K562 (cell line): Measurements from ENCODE around the gene CAVIN1. TPM values are rescaled to one million over a fixed set of nuclear protein-coding genes. Genes with fewer than 3 reads are reported as not detected.

Experiments used
- GABPB1 ChIP-seq: sonication (generic); formaldehyde crosslinking; IDR thresholded peaks from 2 replicates; pipeline ENCODE4 v1.8.0; 2022; ENCODE audit warnings: mild to moderate bottlenecking, missing genetic modification reagents
- GATAD2A ChIP-seq: fragments of 450-650 bp; IDR thresholded peaks from 2 replicates; pipeline ENCODE4 v1.6.1; 2017
- GTF2F1 ChIP-seq: IDR thresholded peaks from 2 replicates; pipeline ENCODE4 v1.6.1; 2011; ENCODE audit warnings: low read depth, low read length, improper control_type of control experiment
- HDAC1 ChIP-seq, 2 experiments: fragments of 450-650 bp; IDR thresholded peaks; 2 replicates each; pipeline ENCODE4 v1.6.1; 2016 to 2017; ENCODE audit warnings: inconsistent platforms in 1 of 2, mild to moderate bottlenecking in 1 of 2, moderate library complexity in 1 of 2
- MGA ChIP-seq: fragments of 450-650 bp; IDR thresholded peaks from 2 replicates; pipeline ENCODE4 v1.6.1; 2016; ENCODE audit warnings: mild to moderate bottlenecking, moderate library complexity
- POLR2AphosphoS2 ChIP-seq: IDR thresholded peaks from 2 replicates; pipeline ENCODE4 v1.6.1; 2012; ENCODE audit warnings: low read length, improper control_type of control experiment
- SREBF2 ChIP-seq: sonication (generic); formaldehyde crosslinking; IDR thresholded peaks from 2 replicates; pipeline ENCODE4 v1.4.0; 2020; ENCODE audit warnings: mild to moderate bottlenecking, missing genetic modification reagents
- SRSF7 ChIP-seq: fragments of 200-400 bp; formaldehyde crosslinking; optimal IDR thresholded peaks from 2 replicates; pipeline ENCODE3; 2017; ENCODE audit warnings: mild to moderate bottlenecking, low read depth, low read length
- WHSC1 ChIP-seq: IDR thresholded peaks from one replicate; pipeline ENCODE4 v1.6.1; 2012; ENCODE audit warnings: low read length, control low read depth, inconsistent platforms
- ZBTB1 ChIP-seq: sonication (generic); formaldehyde crosslinking; IDR thresholded peaks from 2 replicates; pipeline ENCODE4 v1.8.1; 2023; ENCODE audit warnings: missing genetic modification reagents, low read depth, mild to moderate bottlenecking, borderline replicate concordance
- ZBTB7A ChIP-seq: IDR thresholded peaks from 2 replicates; pipeline ENCODE4 v1.6.1; 2011; ENCODE audit warnings: low read depth, mild to moderate bottlenecking, low read length, moderate library complexity, borderline replicate concordance; ENCODE audit not compliant: control insufficient read depth
- ZNF12 ChIP-seq: sonication (generic); formaldehyde crosslinking; IDR thresholded peaks from 2 replicates; pipeline ENCODE4 v1.4.0; 2020; ENCODE audit warnings: mild to moderate bottlenecking, missing genetic modification reagents
- polyA plus RNA-seq, 8 experiments: library from polyadenylated mRNA; depleted of rRNA in 4 of 8; stranded (reverse) in 5 of 8; unstranded in 3 of 8; fragments of >200 nt; fragmentation: Nextera tagmentation in 2 of 8; fragmentation: Illumina TruSeq in 1 of 8; extraction: Ambion mirVana in 2 of 8; extraction: Trizol in 1 of 8; gene quantifications; 2 replicates each; pipeline versions ENCODE4 v1.2.1 to v1.2.3, GENCODE V29; 2011 to 2014; ENCODE audit warnings: inconsistent platforms in 1 of 8, missing spikeins in 1 of 8
- total RNA-seq, 7 experiments: library from RNA; depleted of rRNA in 6 of 7; stranded (reverse); fragments of >200 nt in 6 of 7; fragmentation: Illumina TruSeq in 2 of 7; extraction: Trizol in 2 of 7; gene quantifications; 2 replicates each; pipeline versions ENCODE4 v1.2.1 to v1.2.3, GENCODE V29; 2011 to 2021; ENCODE audit warnings: low replicate concordance in 1 of 7
- TF ChIP-seq, protein P1 (sequence below), 2 experiments: IDR thresholded peaks; 2 replicates each; pipeline ENCODE4 v1.6.1; 2012; ENCODE audit warnings: improper control_type of control experiment in 2 of 2, low read depth in 2 of 2, low read length in 2 of 2, borderline replicate concordance in 1 of 2

CAVIN1 gene
- total and polyA plus RNA-seq, 9 of the 15 experiments (the other 6 are each of a cell fraction or from before 2014, with no cell fraction given), result 6.8 to 162 (median 74.5) TPM

GRCh38 chr17:42422412-42422957 is 571 bp downstream of the CAVIN1 start (continued):
- peak; percentile 72 for TF ChIP-seq MGA
- TF ChIP-seq SREBF2, result no peak
- no peak for TF ChIP-seq POLR2AphosphoS2
- peak; percentile 15; the same call in 1 of the 2 replicates for TF ChIP-seq ZBTB7A
- TF ChIP-seq SRSF7, result no peak
- TF ChIP-seq ZBTB1, result peak; percentile 25; the same call in 1 of the 2 replicates
- no peak for TF ChIP-seq GATAD2A
- no peak for TF ChIP-seq GABPB1 (CRISPR knock-in tag)
- TF ChIP-seq GTF2F1, result no peak
- peak in 1 of 2 experiments; percentile 65; a peak in 2 of 4 replicates for TF ChIP-seq HDAC1 (IDR thresholded peaks at IDR 0.05)
- TF ChIP-seq, protein P1, sequence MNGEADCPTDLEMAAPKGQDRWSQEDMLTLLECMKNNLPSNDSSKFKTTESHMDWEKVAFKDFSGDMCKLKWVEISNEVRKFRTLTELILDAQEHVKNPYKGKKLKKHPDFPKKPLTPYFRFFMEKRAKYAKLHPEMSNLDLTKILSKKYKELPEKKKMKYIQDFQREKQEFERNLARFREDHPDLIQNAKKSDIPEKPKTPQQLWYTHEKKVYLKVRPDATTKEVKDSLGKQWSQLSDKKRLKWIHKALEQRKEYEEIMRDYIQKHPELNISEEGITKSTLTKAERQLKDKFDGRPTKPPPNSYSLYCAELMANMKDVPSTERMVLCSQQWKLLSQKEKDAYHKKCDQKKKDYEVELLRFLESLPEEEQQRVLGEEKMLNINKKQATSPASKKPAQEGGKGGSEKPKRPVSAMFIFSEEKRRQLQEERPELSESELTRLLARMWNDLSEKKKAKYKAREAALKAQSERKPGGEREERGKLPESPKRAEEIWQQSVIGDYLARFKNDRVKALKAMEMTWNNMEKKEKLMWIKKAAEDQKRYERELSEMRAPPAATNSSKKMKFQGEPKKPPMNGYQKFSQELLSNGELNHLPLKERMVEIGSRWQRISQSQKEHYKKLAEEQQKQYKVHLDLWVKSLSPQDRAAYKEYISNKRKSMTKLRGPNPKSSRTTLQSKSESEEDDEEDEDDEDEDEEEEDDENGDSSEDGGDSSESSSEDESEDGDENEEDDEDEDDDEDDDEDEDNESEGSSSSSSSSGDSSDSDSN (IDR thresholded peaks at IDR 0.05; ENCODE audit: borderline replicate concordance in 1 of 2, low read depth in 2 of 2, low read length in 2 of 2), result peak in 1 of 2 experiments; percentile 37; a peak in 1 of 4 replicates
- peak; percentile 35; the same call in 1 of the 2 replicates for TF ChIP-seq ZNF12 (CRISPR knock-in tag)
- TF ChIP-seq WHSC1, result no peak
